Effector memory CD4-positive, alpha-beta T cell (primary cell): ENCODE data around the gene PRKRIP1.
"Not testable (repeated sequence)": the region's sequence is repeated elsewhere in the genome, so short reads cannot be mapped to it uniquely, and the experiment has no call there.

ENCODE experiments used
- DNase-seq, 3 donors: peaks; one replicate each; pipeline ENCODE4 v3.0.0-alpha.2; 2020
- H3K27ac ChIP-seq: 2 replicates; pipeline ENCODE4 v1.7.0; 2013; ENCODE audit warnings: mild to moderate bottlenecking, low read length, moderate library complexity; ENCODE audit not compliant: insufficient read depth, poor library complexity, severe bottlenecking
- H3K27me3 ChIP-seq: replicated peaks from 2 replicates; pipeline ENCODE4 v1.7.0; 2013; ENCODE audit warnings: mild to moderate bottlenecking, low read length; ENCODE audit not compliant: insufficient read depth, control insufficient read depth, poor library complexity, severe bottlenecking
- H3K36me3 ChIP-seq: 2 replicates; pipeline ENCODE4 v1.7.0; 2013; ENCODE audit warnings: mild to moderate bottlenecking, low read length, moderate library complexity; ENCODE audit not compliant: control insufficient read depth, insufficient read depth
- H3K4me1 ChIP-seq: 2 replicates; pipeline ENCODE4 v1.7.0; 2013; ENCODE audit warnings: low read length, mild to moderate bottlenecking; ENCODE audit not compliant: control insufficient read depth, insufficient read depth, poor library complexity, severe bottlenecking
- H3K4me3 ChIP-seq: 2 replicates; pipeline ENCODE4 v1.7.0; 2013; ENCODE audit warnings: low read length, low read depth, mild to moderate bottlenecking; ENCODE audit not compliant: insufficient read depth, poor library complexity, severe bottlenecking
- H3K9me3 ChIP-seq: 2 replicates; pipeline ENCODE4 v1.7.0; 2013; ENCODE audit warnings: mild to moderate bottlenecking, low read length, moderate library complexity; ENCODE audit not compliant: control insufficient read depth

The PRKRIP1 gene

GRCh38 chr7:102380837-102381236 is 15.3 kb upstream of the PRKRIP1 start:
- DNase-seq, H3K4me3 ChIP-seq, H3K27me3 ChIP-seq, H3K27ac ChIP-seq, H3K4me1 ChIP-seq, H3K9me3 ChIP-seq: not testable (repeated sequence)
- H3K36me3 ChIP-seq, result peaks cover 31% of the 10 kb centered on the region

- H3K4me1 ChIP-seq, H3K4me3 ChIP-seq, H3K9me3 ChIP-seq, H3K27ac ChIP-seq, H3K27me3 ChIP-seq, DNase-seq: not testable (repeated sequence)
- H3K36me3 ChIP-seq, result peaks cover 34% of the 10 kb centered on the region
Measured at GRCh38 chr7:102381696-102382425, 14.3 kb upstream of the PRKRIP1 start.

- no peaks in the 10 kb centered on the region for H3K9me3 ChIP-seq
- H3K4me1 ChIP-seq, result no peaks in the 10 kb centered on the region
- no peak overlapping the region for H3K27ac ChIP-seq
- H3K27me3 ChIP-seq, result no peaks in the 10 kb centered on the region
- H3K4me3 ChIP-seq, result no peak overlapping the region
- peaks cover 7% of the 10 kb centered on the region for H3K36me3 ChIP-seq
- no peak for DNase-seq
Measured at GRCh38 chr7:102387064-102387463, 9.1 kb upstream of the PRKRIP1 start.

- DNase-seq, result no peak
- no peak overlapping the region for H3K4me3 ChIP-seq
- H3K36me3 ChIP-seq, result peaks cover 7% of the 10 kb centered on the region
- H3K9me3 ChIP-seq, result no peaks in the 10 kb centered on the region
- no peak overlapping the region for H3K27ac ChIP-seq
- no peaks in the 10 kb centered on the region for H3K27me3 ChIP-seq
- H3K4me1 ChIP-seq, result no peaks in the 10 kb centered on the region
Measured at GRCh38 chr7:102389810-102390209, 6.4 kb upstream of the PRKRIP1 start.

GRCh38 chr7:102390697-102391484 is 5.3 kb upstream of the PRKRIP1 start:
- Histone ChIP-seq H3K9me3 (no peaks in the 10 kb centered on the region), H3K4me1 (peaks cover 5% of the 10 kb centered on the region), H3K4me3 (no peak overlapping the region), H3K27me3 (no peaks in the 10 kb centered on the region), H3K36me3 (peaks cover 7% of the 10 kb centered on the region), H3K27ac (no peak overlapping the region)
- DNase-seq, result peak; percentile 45 to 61 (median 46)

GRCh38 chr7:102392330-102392729 is 3.8 kb upstream of the PRKRIP1 start:
- H3K27me3 ChIP-seq, result no peaks in the 10 kb centered on the region
- no peak overlapping the region for H3K27ac ChIP-seq
- H3K4me3 ChIP-seq, result no peak overlapping the region
- H3K36me3 ChIP-seq, result no peaks in the 10 kb centered on the region
- no peak for DNase-seq
- H3K9me3 ChIP-seq, result no peaks in the 10 kb centered on the region
- peaks cover 13% of the 10 kb centered on the region for H3K4me1 ChIP-seq

- no peaks in the 10 kb centered on the region for H3K9me3 ChIP-seq
- no peak for DNase-seq
- no peaks in the 10 kb centered on the region for H3K27me3 ChIP-seq
- no peaks in the 10 kb centered on the region for H3K36me3 ChIP-seq
- no peak overlapping the region for H3K27ac ChIP-seq
- H3K4me1 ChIP-seq, result peaks cover 14% of the 10 kb centered on the region
- no peak overlapping the region for H3K4me3 ChIP-seq
Measured at GRCh38 chr7:102393467-102393866, 2.7 kb upstream of the PRKRIP1 start.

GRCh38 chr7:102395592-102395872 is 631 bp upstream of the PRKRIP1 start:
- Histone ChIP-seq H3K27me3 (no peaks in the 10 kb centered on the region), H3K9me3 (no peaks in the 10 kb centered on the region), H3K36me3 (peaks cover 17% of the 10 kb centered on the region), H3K27ac (peak overlapping the region; percentile 89), H3K4me1 (peaks cover 14% of the 10 kb centered on the region), H3K4me3 (peak overlapping the region; percentile 96)
- DNase-seq, result no peak

GRCh38 chr7:102396710-102397019 is 502 bp downstream of the PRKRIP1 start:
- Histone ChIP-seq H3K4me1 (peaks cover 14% of the 10 kb centered on the region), H3K27me3 (no peaks in the 10 kb centered on the region), H3K4me3 (peak overlapping the region; percentile 96), H3K36me3 (peaks cover 24% of the 10 kb centered on the region), H3K27ac (peak overlapping the region; percentile 89), H3K9me3 (no peaks in the 10 kb centered on the region)
- DNase-seq, result no peak

GRCh38 chr7:102398543-102398942 is 2.4 kb downstream of the PRKRIP1 start:
- no peak overlapping the region for H3K27ac ChIP-seq
- no peaks in the 10 kb centered on the region for H3K9me3 ChIP-seq

More at GRCh38 chr7:102398543-102398942, 2.4 kb downstream of the PRKRIP1 start:
- Histone ChIP-seq H3K36me3 (peaks cover 37% of the 10 kb centered on the region), H3K4me1 (peaks cover 14% of the 10 kb centered on the region), H3K27me3 (no peaks in the 10 kb centered on the region), H3K4me3 (no peak overlapping the region)
- no peak for DNase-seq
